Mesenchymal stem cell (in vitro differentiated cells and primary cell): ENCODE measurements around the gene ZBED4.

Source experiments
- DNase-seq: peaks from one replicate; pipeline ENCODE4 v3.0.0-alpha.2; 2013
- H2AFZ ChIP-seq: one replicate; pipeline ENCODE4 v1.6.1; 2013; ENCODE audit warnings: low read depth, mild to moderate bottlenecking, control low read depth, inconsistent platforms, low read length, moderate library complexity
- H2AK5ac ChIP-seq: 2 replicates; pipeline ENCODE4 v1.6.1; 2013; ENCODE audit warnings: low read length, moderate library complexity, mild to moderate bottlenecking, inconsistent platforms; ENCODE audit not compliant: severe bottlenecking
- H2BK120ac ChIP-seq: one replicate; pipeline ENCODE4 v1.6.1; 2013; ENCODE audit warnings: low read depth, mild to moderate bottlenecking, inconsistent platforms, low read length, moderate library complexity
- H2BK12ac ChIP-seq, 2 experiments: one replicate each; pipeline ENCODE4 v1.6.1; 2013; ENCODE audit warnings: inconsistent platforms in 2 of 2, low read length in 2 of 2, mild to moderate bottlenecking in 2 of 2, moderate library complexity in 2 of 2, control low read depth in 1 of 2
- H2BK15ac ChIP-seq: one replicate; pipeline ENCODE4 v1.6.1; 2013; ENCODE audit warnings: mild to moderate bottlenecking, low read depth, inconsistent platforms; ENCODE audit not compliant: poor library complexity, severe bottlenecking
- H2BK5ac ChIP-seq: 2 replicates; pipeline ENCODE4 v1.6.1; 2013; ENCODE audit warnings: low read depth, mild to moderate bottlenecking, low read length, control low read depth, inconsistent platforms; ENCODE audit not compliant: poor library complexity, severe bottlenecking
- H3K14ac ChIP-seq, 2 experiments: one replicate each; pipeline ENCODE4 v1.6.1; 2013; ENCODE audit warnings: inconsistent platforms in 2 of 2, low read length in 2 of 2, control low read depth in 1 of 2, mild to moderate bottlenecking in 1 of 2, moderate library complexity in 1 of 2
- H3K18ac ChIP-seq, 2 experiments: one replicate each; pipeline ENCODE4 v1.6.1; 2013; ENCODE audit warnings: inconsistent platforms in 2 of 2, low read length in 2 of 2, control low read depth in 1 of 2, low read depth in 1 of 2, mild to moderate bottlenecking in 1 of 2
- H3K23ac ChIP-seq, 2 experiments: one replicate each; pipeline ENCODE4 v1.6.1; 2013; ENCODE audit warnings: inconsistent platforms in 2 of 2, low read length in 2 of 2, mild to moderate bottlenecking in 2 of 2, moderate library complexity in 2 of 2, control low read depth in 1 of 2
- H3K27ac ChIP-seq: 2 replicates; pipeline ENCODE4 v1.5.1; 2013; ENCODE audit warnings: mild to moderate bottlenecking, moderate library complexity, low read length, control low read depth, inconsistent platforms; ENCODE audit not compliant: poor library complexity, severe bottlenecking
- H3K27me3 ChIP-seq, 2 experiments: 2 replicates each; pipeline versions ENCODE4 v1.6.1 to v1.7.0; 2013; ENCODE audit warnings: low read length in 2 of 2, mild to moderate bottlenecking in 2 of 2, moderate library complexity in 2 of 2, control low read depth in 1 of 2, inconsistent platforms in 1 of 2; ENCODE audit not compliant: control insufficient read depth in 1 of 2, insufficient read depth in 1 of 2
- H3K36me3 ChIP-seq, 2 experiments: 2 replicates each; pipeline versions ENCODE4 v1.6.1 to v1.7.0; 2013; ENCODE audit warnings: low read length in 2 of 2, control low read depth in 1 of 2, inconsistent platforms in 1 of 2, low read depth in 1 of 2, mild to moderate bottlenecking in 1 of 2; ENCODE audit not compliant: insufficient read depth in 2 of 2, control insufficient read depth in 1 of 2
- H3K4ac ChIP-seq, 2 experiments: one replicate each; pipeline ENCODE4 v1.6.1; 2013; ENCODE audit warnings: inconsistent platforms in 2 of 2, low read length in 2 of 2, mild to moderate bottlenecking in 2 of 2, moderate library complexity in 2 of 2, control low read depth in 1 of 2, low read depth in 1 of 2
- H3K4me1 ChIP-seq: 2 replicates; pipeline ENCODE4 v1.6.1; 2013; ENCODE audit warnings: low read depth, low read length, control low read depth; ENCODE audit not compliant: control insufficient read depth, insufficient read depth
- H3K4me2 ChIP-seq: 2 replicates; pipeline ENCODE4 v1.6.1; 2013; ENCODE audit warnings: low read length, mild to moderate bottlenecking, inconsistent platforms; ENCODE audit not compliant: poor library complexity, severe bottlenecking
- H3K4me3 ChIP-seq, 2 experiments: 2 replicates each; pipeline versions ENCODE4 v1.5.1 to v1.7.0; 2013; ENCODE audit warnings: low read length in 2 of 2, mild to moderate bottlenecking in 2 of 2, control low read depth in 1 of 2, low read depth in 1 of 2; ENCODE audit not compliant: insufficient read depth in 1 of 2
- H3K79me1 ChIP-seq: replicated peaks from 2 replicates; pipeline ENCODE4 v1.6.1; 2013; ENCODE audit warnings: mild to moderate bottlenecking, control low read depth, low read length, inconsistent platforms; ENCODE audit not compliant: poor library complexity, severe bottlenecking
- H3K9ac ChIP-seq: 2 replicates; pipeline ENCODE4 v1.7.0; 2013; ENCODE audit warnings: mild to moderate bottlenecking, low read length, moderate library complexity
- H3K9me3 ChIP-seq: 2 replicates; pipeline ENCODE4 v1.7.0; 2013; ENCODE audit warnings: mild to moderate bottlenecking, low read length; ENCODE audit not compliant: control insufficient read depth
- H4K8ac ChIP-seq: one replicate; pipeline ENCODE4 v1.6.1; 2013; ENCODE audit warnings: inconsistent platforms, mild to moderate bottlenecking, low read length, moderate library complexity
- H4K91ac ChIP-seq: one replicate; pipeline ENCODE4 v1.6.1; 2013; ENCODE audit warnings: mild to moderate bottlenecking, low read length, inconsistent platforms
- WGBS: methylation state at CpG from one replicate; pipeline ENCODE4 v1.1.7; 2013; ENCODE audit warnings: mixed read lengths; 5-methylcytosine and 5-hydroxymethylcytosine counted together

The ZBED4 gene

GRCh38 chr22:49894322-49895054 lies 40.8 kb downstream of the ZBED4 start:
- 90% methylated on average over 6 of the region's 8 CpGs for WGBS
- H2BK120ac ChIP-seq, result no peak overlapping the region

DNA sequence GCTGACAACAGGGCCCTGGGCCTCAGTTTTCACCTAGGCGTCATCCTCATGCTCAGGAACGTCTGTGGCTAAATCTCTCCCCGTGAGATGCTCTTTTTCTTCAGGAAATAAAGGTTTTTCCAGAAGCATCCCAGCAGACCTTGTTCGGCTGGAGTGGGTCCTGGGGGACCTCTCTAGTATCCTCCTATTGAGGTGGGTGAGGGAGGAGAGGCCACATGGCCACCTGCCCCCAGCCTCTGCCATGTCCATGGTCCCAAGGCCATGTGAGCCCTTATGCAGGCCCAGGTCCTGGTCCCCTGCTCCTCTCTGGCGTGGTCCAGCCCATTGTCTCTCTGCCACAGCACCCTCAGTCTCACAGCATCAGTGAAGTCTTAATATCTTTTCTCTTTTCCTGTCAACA lies 42.6 kb downstream of the ZBED4 start:
- no peaks in the 10 kb centered on the region for H3K27me3 ChIP-seq
- H3K36me3 ChIP-seq, result peaks cover 30 to 48% of the 10 kb centered on the region in 2 experiments
- no peak for DNase-seq
- no peaks in the 10 kb centered on the region for H3K4me1 ChIP-seq
- H4K91ac ChIP-seq, result no peak overlapping the region
- H2BK120ac ChIP-seq, result no peak overlapping the region
- H3K4me2 ChIP-seq, result no peak overlapping the region
- H3K9ac ChIP-seq, result no peak overlapping the region
- WGBS, result 100% methylated on average over 5 of the region's 5 CpGs
- no peak overlapping the region for H3K4ac ChIP-seq
- no peak overlapping the region for H3K18ac ChIP-seq
- no peak overlapping the region for H3K4me3 ChIP-seq
- no peak overlapping the region for H3K23ac ChIP-seq
- H2BK15ac ChIP-seq, result no peak overlapping the region
- H3K9me3 ChIP-seq, result no peaks in the 10 kb centered on the region
- H4K8ac ChIP-seq, result no peak overlapping the region
- no peak overlapping the region for H3K14ac ChIP-seq
- no peak overlapping the region for H3K27ac ChIP-seq
- H2BK5ac ChIP-seq, result no peak overlapping the region
- H2BK12ac ChIP-seq, result no peak overlapping the region
- peaks cover 18% of the 10 kb centered on the region for H3K79me1 ChIP-seq
- no peak overlapping the region for H2AK5ac ChIP-seq
- no peak overlapping the region for H2AFZ ChIP-seq

More at GRCh38 chr22:49894322-49895054, 40.8 kb downstream of the ZBED4 start:
- H3K9ac ChIP-seq, result no peak overlapping the region
- H4K8ac ChIP-seq, result no peak overlapping the region
- H3K4me1 ChIP-seq, result no peaks in the 10 kb centered on the region
- no peak overlapping the region for H2AFZ ChIP-seq
- no peak overlapping the region for H2BK12ac ChIP-seq
- H3K27me3 ChIP-seq, result no peaks in the 10 kb centered on the region
- H3K9me3 ChIP-seq, result peaks cover 5% of the 10 kb centered on the region
- no peak overlapping the region for H3K4ac ChIP-seq
- no peak overlapping the region for H4K91ac ChIP-seq
- H2BK15ac ChIP-seq, result no peak overlapping the region
- no peak overlapping the region for H3K23ac ChIP-seq
- no peak for DNase-seq
- H2BK5ac ChIP-seq, result no peak overlapping the region
- H3K36me3 ChIP-seq, result peaks cover 22 to 45% of the 10 kb centered on the region in 2 experiments
- no peak overlapping the region for H3K4me2 ChIP-seq
- H3K27ac ChIP-seq, result no peak overlapping the region
- H3K14ac ChIP-seq, result no peak overlapping the region
- H2AK5ac ChIP-seq, result no peak overlapping the region
- H3K79me1 ChIP-seq, result peaks cover 28% of the 10 kb centered on the region
- H3K18ac ChIP-seq, result no peak overlapping the region
- no peak overlapping the region for H3K4me3 ChIP-seq

- Histone ChIP-seq H3K27ac (no peak overlapping the region), H3K27me3 (no peaks in the 10 kb centered on the region), H3K4ac (no peak overlapping the region), H3K4me2 (no peak overlapping the region), H4K91ac (no peak overlapping the region), H3K4me1 (no peaks in the 10 kb centered on the region), H3K14ac (no peak overlapping the region), H2AK5ac (no peak overlapping the region), H4K8ac (no peak overlapping the region), H2BK12ac (no peak overlapping the region), H2BK120ac (no peak overlapping the region), H3K4me3 (no peak overlapping the region), H3K18ac (no peak overlapping the region), H2BK15ac (no peak overlapping the region), H3K36me3 (peaks cover 38 to 52% of the 10 kb centered on the region in 2 experiments), H2AFZ (no peak overlapping the region), H3K9ac (no peak overlapping the region), H3K23ac (no peak overlapping the region), H3K79me1 (peaks cover 16% of the 10 kb centered on the region), H2BK5ac (no peak overlapping the region), H3K9me3 (no peaks in the 10 kb centered on the region)
- no peak for DNase-seq
- 99% methylated on average over 7 of the region's 8 CpGs for WGBS
Measured at GRCh38 chr22:49897015-49897684, 43.5 kb downstream of the ZBED4 start.

GRCh38 chr22:49899530-49899929 lies 45.9 kb downstream of the ZBED4 start:
- no peak overlapping the region for H3K4me2 ChIP-seq

More at GRCh38 chr22:49899530-49899929, 45.9 kb downstream of the ZBED4 start:
- WGBS, result 95% methylated on average over 4 of the region's 6 CpGs
- Histone ChIP-seq H4K8ac (no peak overlapping the region), H2BK15ac (no peak overlapping the region), H3K27ac (no peak overlapping the region), H3K9ac (no peak overlapping the region), H3K23ac (no peak overlapping the region), H2BK12ac (no peak overlapping the region), H3K9me3 (no peaks in the 10 kb centered on the region), H3K18ac (no peak overlapping the region), H3K79me1 (peaks cover 16% of the 10 kb centered on the region), H3K36me3 (peaks cover 54 to 57% of the 10 kb centered on the region in 2 experiments), H2AFZ (no peak overlapping the region), H3K4ac (no peak overlapping the region), H3K27me3 (no peaks in the 10 kb centered on the region), H3K14ac (no peak overlapping the region), H2BK5ac (no peak overlapping the region), H3K4me3 (no peak overlapping the region), H2BK120ac (no peak overlapping the region), H2AK5ac (no peak overlapping the region), H4K91ac (no peak overlapping the region), H3K4me1 (peaks cover 2% of the 10 kb centered on the region)
- no peak for DNase-seq
